ENCODE measurements around the gene GOLM1.
A peak's percentile ranks its signal among the peaks of the same experiment; 100 is the strongest.
"Not testable (repeated sequence)": the region's sequence is repeated elsewhere in the genome, so short reads cannot be mapped to it uniquely, and the experiment has no call there.

The GOLM1 gene

GRCh38 chr9:86098824-86099700 is at the start of gene GOLM1:
TSS of gene GOLM1 (minus strand) at chr9:86099558. CDS start at chr9:86079320, 20,238 bp downstream.
- Histone ChIP-seq H3K4me3 (peak within 1 kb of the TSS; percentile 78 to 94 (median 86)), H3K4me1 (peaks cover 19 to 47% (median 31%) of the 10 kb centered on the region in 10 experiments), H3K9me3 (replicated peaks in 1 of 11) (no peaks in the 10 kb centered on the region), H3K4me2 (peak within 1 kb of the TSS; percentile 84 to 98 (median 93)), H3K27me3 (no peaks in the 10 kb centered on the region), H4K20me1 (peaks cover 0 to 24% (median 7%) of the 10 kb centered on the region in 11 experiments; a peak in 13 of 22 replicates), H3K27ac (peak within 1 kb of the TSS; percentile 46 to 89 (median 78); a peak in 21 of 22 replicates), H3K9ac (peak within 1 kb of the TSS; percentile 83 to 90 (median 87)), H3K36me3 (no peaks in the 10 kb centered on the region)
- no peak for TF ChIP-seq Cebpa-rat (IDR thresholded peaks at IDR 0.05)

GRCh38 chr9:86146671-86147070 is 47.3 kb upstream of the GOLM1 start:
- not testable (repeated sequence) for H3K4me3 ChIP-seq, H3K36me3 ChIP-seq, H3K4me2 ChIP-seq, H3K27me3 ChIP-seq, H4K20me1 ChIP-seq, H3K27ac ChIP-seq, H3K4me1 ChIP-seq, H3K9ac ChIP-seq
- peaks cover 0 to 34% (median 22%) of the 10 kb centered on the region in 11 experiments; a peak in 19 of 22 replicates for H3K9me3 ChIP-seq (replicated peaks in 1 of 11)

GRCh38 chr9:86145960-86146359 is 46.6 kb upstream of the GOLM1 start:
- peaks cover 0 to 34% (median 22%) of the 10 kb centered on the region in 11 experiments; a peak in 19 of 22 replicates for H3K9me3 ChIP-seq (replicated peaks in 1 of 11)
- H3K4me3 ChIP-seq, H3K4me2 ChIP-seq, H4K20me1 ChIP-seq, H3K36me3 ChIP-seq, H3K27ac ChIP-seq, H3K27me3 ChIP-seq, H3K4me1 ChIP-seq, H3K9ac ChIP-seq: not testable (repeated sequence)

GRCh38 chr9:86142973-86143372 is 43.6 kb upstream of the GOLM1 start:
- Histone ChIP-seq H3K27ac (no peak overlapping the region), H3K4me1 (no peaks in the 10 kb centered on the region), H3K9ac (no peak overlapping the region), H3K36me3 (no peaks in the 10 kb centered on the region), H3K9me3 (replicated peaks in 1 of 11) (peaks cover 0 to 30% (median 21%) of the 10 kb centered on the region in 11 experiments; a peak in 19 of 22 replicates), H3K4me3 (no peak overlapping the region), H4K20me1 (no peaks in the 10 kb centered on the region), H3K4me2 (no peak overlapping the region), H3K27me3 (no peaks in the 10 kb centered on the region)
- TF ChIP-seq Cebpa-rat (IDR thresholded peaks at IDR 0.05), result no peak

- no peak overlapping the region for H3K4me3 ChIP-seq
- no peaks in the 10 kb centered on the region for H4K20me1 ChIP-seq
- TF ChIP-seq Cebpa-rat (IDR thresholded peaks at IDR 0.05), result no peak
- peaks cover 0 to 19% (median 11%) of the 10 kb centered on the region in 11 experiments; a peak in 11 of 22 replicates for H3K9me3 ChIP-seq (replicated peaks in 1 of 11)
- no peak overlapping the region for H3K9ac ChIP-seq
- H3K4me1 ChIP-seq, result no peaks in the 10 kb centered on the region
- H3K4me2 ChIP-seq, result no peak overlapping the region
- no peaks in the 10 kb centered on the region for H3K27me3 ChIP-seq
- H3K36me3 ChIP-seq, result no peaks in the 10 kb centered on the region
- no peak overlapping the region for H3K27ac ChIP-seq
These were observed 42.5 kb upstream of the GOLM1 start for GRCh38 chr9:86141843-86142242.

GRCh38 chr9:86135371-86135770 is 36.0 kb upstream of the GOLM1 start:
- H3K9ac ChIP-seq, result no peak overlapping the region
- H3K4me1 ChIP-seq, result no peaks in the 10 kb centered on the region
- H3K36me3 ChIP-seq, result no peaks in the 10 kb centered on the region
- H3K27ac ChIP-seq, result no peak overlapping the region
- H3K4me2 ChIP-seq, result no peak overlapping the region
- H3K27me3 ChIP-seq, result no peaks in the 10 kb centered on the region
- H3K4me3 ChIP-seq, result no peak overlapping the region
- TF ChIP-seq Cebpa-rat (IDR thresholded peaks at IDR 0.05), result no peak
- peaks cover 0 to 18% (median 5%) of the 10 kb centered on the region in 11 experiments; a peak in 8 of 22 replicates for H3K9me3 ChIP-seq (replicated peaks in 1 of 11)
- no peaks in the 10 kb centered on the region for H4K20me1 ChIP-seq

GRCh38 chr9:86134361-86134760 is 35.0 kb upstream of the GOLM1 start:
- H3K4me3 ChIP-seq, result no peak overlapping the region
- H3K4me1 ChIP-seq, result no peaks in the 10 kb centered on the region
- no peak for TF ChIP-seq Cebpa-rat (IDR thresholded peaks at IDR 0.05)
- H3K9ac ChIP-seq, result no peak overlapping the region
- peaks cover 0 to 18% (median 5%) of the 10 kb centered on the region in 11 experiments; a peak in 8 of 22 replicates for H3K9me3 ChIP-seq (replicated peaks in 1 of 11)
- H3K27ac ChIP-seq, result no peak overlapping the region
- no peaks in the 10 kb centered on the region for H3K36me3 ChIP-seq
- no peaks in the 10 kb centered on the region for H3K27me3 ChIP-seq
- no peak overlapping the region for H3K4me2 ChIP-seq
- H4K20me1 ChIP-seq, result no peaks in the 10 kb centered on the region

- Histone ChIP-seq H3K9ac (no peak overlapping the region), H3K27me3 (no peaks in the 10 kb centered on the region), H3K9me3 (replicated peaks in 1 of 11) (peaks cover 0 to 10% (median 4%) of the 10 kb centered on the region in 11 experiments; a peak in 8 of 22 replicates), H4K20me1 (no peaks in the 10 kb centered on the region), H3K36me3 (no peaks in the 10 kb centered on the region), H3K4me1 (peaks cover 0 to 9% (median 7%) of the 10 kb centered on the region in 10 experiments; a peak in 9 of 20 replicates), H3K4me3 (no peak overlapping the region), H3K27ac (no peak overlapping the region), H3K4me2 (no peak overlapping the region)
- TF ChIP-seq Cebpa-rat (IDR thresholded peaks at IDR 0.05), result no peak
These were observed 29.0 kb upstream of the GOLM1 start for GRCh38 chr9:86128235-86128822.

Data from BLaER1 treated with 17β-estradiol and CSF1 and Interleukin-3, amounts not matched to agents 10 nM and 100 nM (cell line).